ENCODE data around the gene CPNE7.
"Not testable (repeated sequence)": the region's sequence is repeated elsewhere in the genome, so short reads cannot be mapped to it uniquely, and the experiment has no call there.

Gene CPNE7

DNA sequence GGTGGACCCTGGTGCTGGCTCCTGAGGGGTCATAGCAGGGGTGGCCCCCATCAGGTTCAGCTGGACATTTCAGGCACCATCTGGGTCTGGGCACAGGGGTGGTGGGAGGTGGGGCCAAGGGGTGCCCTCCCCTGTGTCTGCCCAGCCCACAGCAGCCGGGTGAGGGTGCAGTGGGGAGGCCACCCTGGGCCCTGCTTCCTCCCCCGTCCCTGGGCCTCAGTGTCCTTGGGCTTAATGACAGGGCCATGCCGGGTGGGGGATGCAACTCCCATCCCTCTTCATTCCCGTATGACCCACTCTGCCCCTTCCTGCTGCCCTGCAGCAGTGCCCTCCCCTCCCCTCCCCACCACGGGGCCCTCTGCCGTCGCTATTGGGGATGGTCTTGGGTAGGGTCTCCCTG lies 10.7 kb downstream of the CPNE7 start:
- DNase-seq (ENCODE audit: low read depth) = no peak
- TF ChIP-seq, protein P1, sequence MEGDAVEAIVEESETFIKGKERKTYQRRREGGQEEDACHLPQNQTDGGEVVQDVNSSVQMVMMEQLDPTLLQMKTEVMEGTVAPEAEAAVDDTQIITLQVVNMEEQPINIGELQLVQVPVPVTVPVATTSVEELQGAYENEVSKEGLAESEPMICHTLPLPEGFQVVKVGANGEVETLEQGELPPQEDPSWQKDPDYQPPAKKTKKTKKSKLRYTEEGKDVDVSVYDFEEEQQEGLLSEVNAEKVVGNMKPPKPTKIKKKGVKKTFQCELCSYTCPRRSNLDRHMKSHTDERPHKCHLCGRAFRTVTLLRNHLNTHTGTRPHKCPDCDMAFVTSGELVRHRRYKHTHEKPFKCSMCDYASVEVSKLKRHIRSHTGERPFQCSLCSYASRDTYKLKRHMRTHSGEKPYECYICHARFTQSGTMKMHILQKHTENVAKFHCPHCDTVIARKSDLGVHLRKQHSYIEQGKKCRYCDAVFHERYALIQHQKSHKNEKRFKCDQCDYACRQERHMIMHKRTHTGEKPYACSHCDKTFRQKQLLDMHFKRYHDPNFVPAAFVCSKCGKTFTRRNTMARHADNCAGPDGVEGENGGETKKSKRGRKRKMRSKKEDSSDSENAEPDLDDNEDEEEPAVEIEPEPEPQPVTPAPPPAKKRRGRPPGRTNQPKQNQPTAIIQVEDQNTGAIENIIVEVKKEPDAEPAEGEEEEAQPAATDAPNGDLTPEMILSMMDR (IDR thresholded peaks at IDR 0.05; ENCODE audit: low read depth, low read length, missing control alignments) = no peak
- H3K4me3 ChIP-seq (ENCODE audit: low read depth, low read length) = no peak overlapping the region

DNA sequence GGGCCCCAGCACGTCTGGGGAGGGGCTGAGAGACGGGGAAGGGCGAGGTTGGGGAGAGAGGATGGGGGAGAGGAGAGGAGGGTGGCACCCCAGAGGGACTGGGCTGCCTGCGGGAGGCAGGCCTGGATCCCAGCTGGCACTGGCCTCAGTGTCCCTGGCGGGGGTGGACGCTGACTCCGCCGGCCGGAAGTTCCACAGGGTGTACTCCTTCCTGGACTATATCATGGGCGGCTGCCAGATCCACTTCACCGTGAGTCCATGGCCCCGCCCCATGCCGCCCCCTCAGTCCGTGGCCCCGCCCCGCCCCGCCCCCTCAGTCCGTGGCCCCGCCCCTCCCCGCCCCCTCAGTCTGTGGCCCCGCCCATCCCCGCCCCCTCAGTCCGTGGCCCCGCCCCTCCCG lies 11.3 kb downstream of the CPNE7 start:
- H3K4me3 ChIP-seq (ENCODE audit: low read depth, low read length) = no peak overlapping the region

DNA sequence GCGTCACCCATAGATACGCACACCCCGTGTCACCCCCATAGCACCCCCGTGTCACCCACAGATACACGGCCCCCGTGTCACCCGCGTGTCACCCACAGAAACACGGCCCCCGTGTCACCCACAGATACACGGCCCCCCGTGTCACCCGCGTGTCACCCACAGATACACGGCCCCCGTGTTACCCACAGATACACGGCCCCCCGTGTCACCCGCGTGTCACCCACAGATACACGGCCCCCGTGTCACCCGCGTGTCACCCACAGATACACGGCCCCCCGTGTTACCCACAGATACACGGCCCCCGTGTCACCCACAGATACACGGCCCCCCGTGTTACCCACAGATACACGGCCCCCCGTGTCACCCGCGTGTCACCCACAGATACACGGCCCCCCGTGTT lies 12.1 kb downstream of the CPNE7 start:
- not testable (repeated sequence) for H3K4me3 ChIP-seq (ENCODE audit: low read depth, low read length); DNase-seq (ENCODE audit: low read depth)

More for the DNA sequence above, 11.3 kb downstream of the CPNE7 start:
- TF ChIP-seq, protein P1 (IDR thresholded peaks at IDR 0.05; ENCODE audit: low read depth, low read length, missing control alignments) = no peak
- DNase-seq (ENCODE audit: low read depth) = no peak

DNA sequence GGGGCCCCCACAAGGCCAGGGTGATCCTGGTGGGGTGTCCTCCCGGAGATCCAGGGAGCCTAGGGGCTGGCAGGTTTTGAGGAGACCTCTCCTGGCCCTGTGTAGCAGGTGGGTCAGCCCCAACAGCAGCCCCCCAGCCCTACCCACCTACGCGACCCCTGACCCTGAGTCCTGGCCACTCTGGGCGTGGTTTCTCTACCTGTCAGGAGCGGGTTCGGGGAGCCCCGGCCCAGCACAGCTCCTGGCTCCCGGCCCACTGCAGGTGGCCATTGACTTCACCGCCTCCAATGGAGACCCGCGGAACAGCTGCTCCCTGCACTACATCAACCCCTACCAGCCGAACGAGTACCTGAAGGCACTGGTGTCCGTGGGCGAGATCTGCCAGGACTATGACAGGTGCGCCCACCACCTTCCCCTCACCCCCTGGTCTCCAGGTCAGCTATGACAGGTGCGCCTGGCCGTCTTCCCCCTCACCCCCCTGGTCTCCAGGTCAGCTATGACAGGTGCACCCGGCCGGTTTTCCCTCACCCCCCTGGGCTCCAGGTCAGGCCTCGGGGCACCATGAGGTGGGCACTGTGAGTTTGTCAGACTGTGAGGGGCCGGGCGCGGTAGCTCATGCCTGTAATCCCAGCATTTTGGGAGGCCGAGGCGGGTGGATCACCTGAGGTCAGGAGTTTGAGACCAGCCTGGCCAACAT lies 13.0 kb downstream of the CPNE7 start:
- no peak overlapping the region for H3K4me3 ChIP-seq (ENCODE audit: low read depth, low read length)
- no peak for DNase-seq (ENCODE audit: low read depth)
- TF ChIP-seq, protein P1 (IDR thresholded peaks at IDR 0.05; ENCODE audit: low read depth, low read length, missing control alignments) = no peak

DNA sequence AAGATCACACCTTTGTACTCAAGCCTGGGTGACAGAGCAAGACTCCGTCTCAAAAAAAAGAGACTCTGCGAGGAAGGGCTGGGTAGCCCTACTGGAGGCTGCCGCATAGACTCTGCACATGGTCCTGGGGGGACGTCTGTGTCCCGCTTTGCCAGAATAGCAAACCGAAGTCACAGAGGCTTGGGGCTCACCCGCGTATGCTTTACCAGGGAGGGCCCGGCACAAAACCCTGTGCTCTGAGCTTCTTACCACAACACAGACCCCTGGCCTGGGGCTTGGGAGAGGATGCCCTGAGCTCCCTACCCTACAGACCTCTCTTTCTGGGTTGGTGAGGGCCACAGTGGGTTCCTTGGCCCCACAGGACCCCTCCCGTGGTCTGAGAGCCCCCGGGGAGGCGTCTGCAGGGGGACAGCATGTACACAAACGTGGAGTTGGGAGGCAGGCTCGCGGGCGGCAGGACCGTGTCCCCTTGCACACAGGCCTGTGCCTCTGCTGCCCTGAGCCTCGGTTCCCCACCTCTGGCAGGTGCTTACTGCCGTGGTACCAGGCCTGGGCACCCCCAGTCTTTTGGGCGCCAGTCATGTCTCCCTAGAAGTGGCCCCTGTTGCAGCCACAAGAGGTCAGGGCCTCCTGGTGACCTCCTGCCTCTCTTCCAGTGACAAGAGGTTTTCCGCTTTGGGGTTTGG lies 13.8 kb downstream of the CPNE7 start:
- H3K4me3 ChIP-seq (ENCODE audit: low read depth, low read length) = no peak overlapping the region
- TF ChIP-seq, protein P1 (IDR thresholded peaks at IDR 0.05; ENCODE audit: low read depth, low read length, missing control alignments) = no peak
- DNase-seq (ENCODE audit: low read depth) = no peak

DNA sequence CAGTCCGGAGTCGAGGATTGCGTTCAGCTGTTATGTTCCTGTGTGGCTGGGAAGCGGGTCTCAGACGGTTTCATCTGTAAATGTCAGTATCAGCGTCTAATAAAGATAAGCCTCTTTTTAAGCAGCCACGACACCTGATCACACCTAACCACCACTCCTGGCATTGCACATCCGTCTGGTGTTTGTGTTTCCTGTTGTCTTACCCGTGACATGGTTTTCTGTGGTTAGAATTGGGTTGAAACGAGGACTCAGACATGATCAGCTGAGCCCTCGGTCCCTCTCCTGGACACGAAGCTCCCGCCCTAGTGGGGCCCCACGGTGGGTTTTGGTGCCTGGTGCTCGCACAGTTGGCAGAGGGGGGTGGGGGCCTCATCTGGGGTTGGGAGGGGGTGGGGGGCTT lies 18.3 kb downstream of the CPNE7 start:
- DNase-seq (ENCODE audit: low read depth) = no peak
- TF ChIP-seq, protein P1 (IDR thresholded peaks at IDR 0.05; ENCODE audit: low read depth, low read length, missing control alignments) = no peak
- H3K4me3 ChIP-seq (ENCODE audit: low read depth, low read length) = no peak overlapping the region

DNA sequence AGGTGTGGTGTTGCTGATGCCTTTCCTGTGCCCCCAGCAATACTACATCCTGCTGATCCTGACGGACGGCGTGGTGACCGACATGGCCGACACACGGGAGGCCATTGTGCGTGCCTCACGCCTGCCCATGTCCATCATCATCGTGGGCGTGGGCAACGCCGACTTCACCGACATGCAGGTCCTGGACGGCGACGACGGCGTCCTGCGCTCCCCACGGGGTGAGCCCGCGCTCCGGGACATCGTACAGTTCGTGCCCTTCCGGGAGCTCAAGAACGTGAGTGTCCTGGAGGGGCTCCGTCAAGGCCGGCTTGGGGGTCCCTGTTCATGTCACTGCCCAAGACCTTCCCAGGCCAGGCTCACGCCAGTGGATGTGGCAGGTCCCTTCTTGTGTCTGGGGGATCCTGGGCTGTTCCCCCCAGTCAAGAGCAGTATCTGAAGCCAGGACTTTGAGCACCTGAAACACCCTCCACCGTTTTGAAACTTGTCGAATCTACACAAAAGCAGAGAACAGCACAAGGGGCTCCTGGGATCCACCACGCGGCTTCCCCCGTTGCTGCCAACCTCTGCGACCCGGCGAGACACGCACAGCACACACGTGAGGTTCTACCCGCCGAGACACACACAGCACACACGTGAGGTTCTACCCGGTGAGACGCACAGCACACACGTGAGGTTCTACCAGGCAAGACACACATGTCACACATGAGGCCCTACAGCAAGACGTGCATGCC lies 19.9 kb downstream of the CPNE7 start:
- TF ChIP-seq, protein P1 (IDR thresholded peaks at IDR 0.05; ENCODE audit: low read depth, low read length, missing control alignments) = no peak
- DNase-seq (ENCODE audit: low read depth) = no peak
- no peak overlapping the region for H3K4me3 ChIP-seq (ENCODE audit: low read depth, low read length)
